ENCODE results near the gene SLF1.

SLF1 gene

GRCh38 chr5:94646758-94647157, 28.3 kb downstream of the SLF1 start:
- Histone ChIP-seq H3K27me3 (ENCODE audit: insufficient read depth, low read depth, severe bottlenecking) (no peaks in the 10 kb centered on the region), H3K27ac (no peak overlapping the region), H3K36me3 (peaks cover 12% of the 10 kb centered on the region), H3K4me3 (ENCODE audit: low read depth, low read length) (no peak overlapping the region), H3K9me3 (ENCODE audit: severe bottlenecking) (no peaks in the 10 kb centered on the region)
- DNase-seq = no peak
- TF ChIP-seq, protein P1, sequence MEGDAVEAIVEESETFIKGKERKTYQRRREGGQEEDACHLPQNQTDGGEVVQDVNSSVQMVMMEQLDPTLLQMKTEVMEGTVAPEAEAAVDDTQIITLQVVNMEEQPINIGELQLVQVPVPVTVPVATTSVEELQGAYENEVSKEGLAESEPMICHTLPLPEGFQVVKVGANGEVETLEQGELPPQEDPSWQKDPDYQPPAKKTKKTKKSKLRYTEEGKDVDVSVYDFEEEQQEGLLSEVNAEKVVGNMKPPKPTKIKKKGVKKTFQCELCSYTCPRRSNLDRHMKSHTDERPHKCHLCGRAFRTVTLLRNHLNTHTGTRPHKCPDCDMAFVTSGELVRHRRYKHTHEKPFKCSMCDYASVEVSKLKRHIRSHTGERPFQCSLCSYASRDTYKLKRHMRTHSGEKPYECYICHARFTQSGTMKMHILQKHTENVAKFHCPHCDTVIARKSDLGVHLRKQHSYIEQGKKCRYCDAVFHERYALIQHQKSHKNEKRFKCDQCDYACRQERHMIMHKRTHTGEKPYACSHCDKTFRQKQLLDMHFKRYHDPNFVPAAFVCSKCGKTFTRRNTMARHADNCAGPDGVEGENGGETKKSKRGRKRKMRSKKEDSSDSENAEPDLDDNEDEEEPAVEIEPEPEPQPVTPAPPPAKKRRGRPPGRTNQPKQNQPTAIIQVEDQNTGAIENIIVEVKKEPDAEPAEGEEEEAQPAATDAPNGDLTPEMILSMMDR (IDR thresholded peaks at IDR 0.05; ENCODE audit: low read depth, low read length) = no peak

GRCh38 chr5:94649874-94650273, 31.4 kb downstream of the SLF1 start:
- DNase-seq = no peak
- Histone ChIP-seq H3K27ac (no peak overlapping the region), H3K4me3 (ENCODE audit: low read depth, low read length) (no peak overlapping the region), H3K27me3 (ENCODE audit: insufficient read depth, low read depth, severe bottlenecking) (no peaks in the 10 kb centered on the region), H3K36me3 (peaks cover 25% of the 10 kb centered on the region), H3K9me3 (ENCODE audit: severe bottlenecking) (no peaks in the 10 kb centered on the region)
- TF ChIP-seq, protein P1 (IDR thresholded peaks at IDR 0.05; ENCODE audit: low read depth, low read length) = no peak

DNA sequence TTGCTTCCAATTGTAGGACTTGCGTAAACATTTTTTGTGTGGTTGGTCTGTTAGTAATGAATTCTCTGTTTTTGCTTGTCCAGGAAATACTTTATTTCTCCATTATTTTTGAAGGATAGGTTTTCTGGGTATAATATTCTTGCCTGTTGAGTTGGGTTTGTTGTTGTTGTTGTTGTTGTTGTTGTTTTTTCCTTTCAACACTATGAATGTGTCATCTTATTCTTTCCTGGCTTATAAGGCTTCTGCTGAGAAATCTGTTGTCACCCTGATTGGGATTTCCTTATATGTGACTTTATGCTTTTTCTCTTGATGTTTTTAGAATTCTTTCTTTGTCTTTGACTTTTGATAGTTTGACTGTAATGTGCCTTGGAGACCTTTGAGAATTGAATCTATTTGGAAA, 39.8 kb downstream of the SLF1 start:
- no peak for DNase-seq
- peaks cover 42% of the 10 kb centered on the region for H3K36me3 ChIP-seq
- TF ChIP-seq, protein P1 (IDR thresholded peaks at IDR 0.05; ENCODE audit: low read depth, low read length) = no peak
- H3K9me3 ChIP-seq (ENCODE audit: severe bottlenecking) = peaks cover 8% of the 10 kb centered on the region
- H3K4me3 ChIP-seq (ENCODE audit: low read depth, low read length) = no peak overlapping the region
- no peak overlapping the region for H3K27ac ChIP-seq
- no peaks in the 10 kb centered on the region for H3K27me3 ChIP-seq (ENCODE audit: insufficient read depth, low read depth, severe bottlenecking)

- TF ChIP-seq, protein P1 (IDR thresholded peaks at IDR 0.05; ENCODE audit: low read depth, low read length) = no peak
- Histone ChIP-seq H3K27me3 (ENCODE audit: insufficient read depth, low read depth, severe bottlenecking) (no peaks in the 10 kb centered on the region), H3K36me3 (peaks cover 42% of the 10 kb centered on the region), H3K27ac (no peak overlapping the region), H3K4me3 (ENCODE audit: low read depth, low read length) (no peak overlapping the region), H3K9me3 (ENCODE audit: severe bottlenecking) (peaks cover 5% of the 10 kb centered on the region)
- DNase-seq = no peak
Measured at GRCh38 chr5:94660506-94660905, 42.0 kb downstream of the SLF1 start.

DNA sequence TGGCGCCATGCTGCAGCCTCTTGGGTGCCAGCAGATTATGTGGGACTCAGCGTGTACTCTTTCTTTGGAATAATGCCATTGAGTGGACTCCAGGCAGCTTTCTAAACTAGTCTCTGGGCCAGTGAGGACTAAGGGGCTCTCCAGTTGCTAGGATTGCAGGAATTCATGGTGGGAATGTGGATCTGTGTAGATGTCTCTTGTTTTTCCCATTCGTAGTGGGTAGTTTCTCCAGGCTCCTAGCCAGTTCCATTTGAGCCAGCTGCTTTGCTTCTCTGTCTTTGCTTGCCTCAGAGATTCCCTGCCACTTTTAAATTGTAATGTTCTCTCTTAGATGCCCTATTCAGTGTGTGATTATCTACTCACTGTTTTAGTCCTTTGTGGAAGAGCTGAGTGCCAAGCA, 42.6 kb downstream of the SLF1 start:
- Histone ChIP-seq H3K36me3 (peaks cover 42% of the 10 kb centered on the region), H3K27ac (no peak overlapping the region), H3K27me3 (ENCODE audit: insufficient read depth, low read depth, severe bottlenecking) (no peaks in the 10 kb centered on the region), H3K4me3 (ENCODE audit: low read depth, low read length) (no peak overlapping the region), H3K9me3 (ENCODE audit: severe bottlenecking) (peaks cover 5% of the 10 kb centered on the region)
- no peak for DNase-seq
- TF ChIP-seq, protein P1 (IDR thresholded peaks at IDR 0.05; ENCODE audit: low read depth, low read length) = no peak

- Histone ChIP-seq H3K27ac (no peak overlapping the region), H3K9me3 (ENCODE audit: severe bottlenecking) (no peaks in the 10 kb centered on the region), H3K27me3 (ENCODE audit: insufficient read depth, low read depth, severe bottlenecking) (no peaks in the 10 kb centered on the region), H3K4me3 (ENCODE audit: low read depth, low read length) (no peak overlapping the region), H3K36me3 (peaks cover 23% of the 10 kb centered on the region)
- TF ChIP-seq, protein P1 (IDR thresholded peaks at IDR 0.05; ENCODE audit: low read depth, low read length) = no peak
- no peak for DNase-seq
Measured at GRCh38 chr5:94667937-94668336, 49.5 kb downstream of the SLF1 start.

All from WERI-Rb-1 (cell line).